ENCODE results near the gene TCP11L2.
A peak's percentile ranks its signal among the peaks of the same experiment; 100 is the strongest.
"Not testable (repeated sequence)": the region's sequence is repeated elsewhere in the genome, so short reads cannot be mapped to it uniquely, and the experiment has no call there.

Gene TCP11L2

GRCh38 chr12:106345746-106346145 is 43.2 kb downstream of the TCP11L2 start:
- peak; percentile 64 for DNase-seq

- no peak for DNase-seq
These were observed 45.9 kb downstream of the TCP11L2 start for GRCh38 chr12:106348411-106348810.

GRCh38 chr12:106353175-106353574 is 50.6 kb downstream of the TCP11L2 start:
- no peak for DNase-seq

GRCh38 chr12:106357549-106358395 is 55.2 kb downstream of the TCP11L2 start, which contains the start of gene POLR3B:
TSS of gene POLR3B (plus strand) at chr12:106357748. CDS start at chr12:106357880, 132 bp downstream.
- DNase-seq, result peak; percentile 95

GRCh38 chr12:106358396-106359241 is 56.1 kb downstream of the TCP11L2 start:
- DNase-seq, result no peak

GRCh38 chr12:106359646-106360399 is 57.3 kb downstream of the TCP11L2 start:
- no peak for DNase-seq

- no peak for DNase-seq
These were observed 58.0 kb downstream of the TCP11L2 start for GRCh38 chr12:106360400-106360994.

- no peak for DNase-seq
These were observed 60.4 kb downstream of the TCP11L2 start for GRCh38 chr12:106362971-106363370.

GRCh38 chr12:106364261-106364660 is 61.7 kb downstream of the TCP11L2 start:
- no peak for DNase-seq

GRCh38 chr12:106369624-106370346 is 67.3 kb downstream of the TCP11L2 start:
- no peak for DNase-seq

- DNase-seq, result no peak
These were observed 76.3 kb downstream of the TCP11L2 start for GRCh38 chr12:106378788-106379187.

GRCh38 chr12:106380954-106381353 is 78.4 kb downstream of the TCP11L2 start:
- DNase-seq, result no peak

- not testable (repeated sequence) for DNase-seq
These were observed 79.3 kb downstream of the TCP11L2 start for GRCh38 chr12:106381866-106382265.

- DNase-seq, result no peak
These were observed 84.4 kb downstream of the TCP11L2 start for GRCh38 chr12:106386813-106387535.

- no peak for DNase-seq
These were observed 85.4 kb downstream of the TCP11L2 start for GRCh38 chr12:106387848-106388377.

- DNase-seq, result no peak
These were observed 86.6 kb downstream of the TCP11L2 start for GRCh38 chr12:106389151-106389550.

- no peak for DNase-seq
These were observed 90.2 kb downstream of the TCP11L2 start for GRCh38 chr12:106392759-106393158.
